Measurements from ENCODE around the gene SLC25A30.

The SLC25A30 gene

DNA sequence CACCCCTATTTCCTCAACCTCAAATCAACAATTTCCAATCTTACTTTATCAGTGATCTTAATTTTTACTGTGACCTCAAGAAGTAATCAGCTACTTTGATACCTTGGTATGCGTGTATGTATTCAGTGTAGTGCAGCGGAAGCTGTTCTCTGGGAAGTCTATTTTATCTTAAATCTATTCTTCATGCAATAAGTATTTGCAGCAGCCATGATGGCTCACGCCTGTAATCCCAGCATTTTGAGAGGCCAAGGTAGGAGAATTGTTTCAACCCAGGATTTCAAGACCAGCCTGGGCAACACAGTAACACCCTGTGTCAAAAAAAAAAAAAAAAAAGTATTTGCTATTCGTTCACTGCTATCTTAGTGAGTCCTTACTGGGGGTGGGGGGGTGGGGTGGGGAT, 6.5 kb downstream of the SLC25A30 start:
- no peak overlapping the region for H3K4me3 ChIP-seq (ENCODE audit: low read length)
- no peak overlapping the region for H2AFZ ChIP-seq (ENCODE audit: low read depth, low read length)
- no peak overlapping the region for H3K27ac ChIP-seq (ENCODE audit: low read length)
- H3K4me2 ChIP-seq (ENCODE audit: low read length) = no peak overlapping the region
- H3K9me3 ChIP-seq (ENCODE audit: insufficient read depth, low read length) = no peaks in the 10 kb centered on the region
- TF ChIP-seq, protein P1, sequence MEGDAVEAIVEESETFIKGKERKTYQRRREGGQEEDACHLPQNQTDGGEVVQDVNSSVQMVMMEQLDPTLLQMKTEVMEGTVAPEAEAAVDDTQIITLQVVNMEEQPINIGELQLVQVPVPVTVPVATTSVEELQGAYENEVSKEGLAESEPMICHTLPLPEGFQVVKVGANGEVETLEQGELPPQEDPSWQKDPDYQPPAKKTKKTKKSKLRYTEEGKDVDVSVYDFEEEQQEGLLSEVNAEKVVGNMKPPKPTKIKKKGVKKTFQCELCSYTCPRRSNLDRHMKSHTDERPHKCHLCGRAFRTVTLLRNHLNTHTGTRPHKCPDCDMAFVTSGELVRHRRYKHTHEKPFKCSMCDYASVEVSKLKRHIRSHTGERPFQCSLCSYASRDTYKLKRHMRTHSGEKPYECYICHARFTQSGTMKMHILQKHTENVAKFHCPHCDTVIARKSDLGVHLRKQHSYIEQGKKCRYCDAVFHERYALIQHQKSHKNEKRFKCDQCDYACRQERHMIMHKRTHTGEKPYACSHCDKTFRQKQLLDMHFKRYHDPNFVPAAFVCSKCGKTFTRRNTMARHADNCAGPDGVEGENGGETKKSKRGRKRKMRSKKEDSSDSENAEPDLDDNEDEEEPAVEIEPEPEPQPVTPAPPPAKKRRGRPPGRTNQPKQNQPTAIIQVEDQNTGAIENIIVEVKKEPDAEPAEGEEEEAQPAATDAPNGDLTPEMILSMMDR (IDR thresholded peaks at IDR 0.05; ENCODE audit: low read depth, low read length) = no peak
- no peak for TF ChIP-seq EZH2phosphoT487 (IDR thresholded peaks at IDR 0.05; ENCODE audit: low read depth)
- H3K36me3 ChIP-seq (replicated peaks; ENCODE audit: low read depth, low read length) = peaks cover 20% of the 10 kb centered on the region
- no peaks in the 10 kb centered on the region for H4K20me1 ChIP-seq (ENCODE audit: insufficient read depth, low read length)
- H3K9ac ChIP-seq (ENCODE audit: low read length) = no peak overlapping the region
- no peaks in the 10 kb centered on the region for H3K27me3 ChIP-seq (ENCODE audit: low read depth, low read length)
- H3K79me2 ChIP-seq (ENCODE audit: low read length) = peaks cover 19% of the 10 kb centered on the region
- peaks cover 3% of the 10 kb centered on the region; the same call in 1 of the 2 replicates for H3K4me1 ChIP-seq (ENCODE audit: low read length)

DNA sequence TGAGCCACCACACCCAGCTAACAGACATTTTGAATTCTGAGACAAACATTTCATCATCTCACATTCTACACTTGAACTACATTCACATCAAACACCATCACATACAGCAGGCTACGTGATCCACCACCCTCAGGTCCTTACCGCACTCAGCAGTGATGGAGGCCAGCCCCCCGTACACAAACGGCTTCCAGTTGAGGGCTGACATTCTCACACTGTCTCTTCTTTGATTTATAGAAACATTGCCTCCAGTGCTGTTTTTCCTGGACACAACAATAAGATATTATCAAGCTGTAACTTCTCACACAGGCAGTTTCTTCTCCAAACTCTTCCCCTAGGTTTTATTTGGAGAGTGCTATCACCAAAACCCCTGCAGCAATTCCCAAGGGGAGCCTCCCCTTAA, 7.0 kb downstream of the SLC25A30 start:
- Histone ChIP-seq H3K36me3 (replicated peaks; ENCODE audit: low read depth, low read length) (peaks cover 24% of the 10 kb centered on the region), H3K9me3 (ENCODE audit: insufficient read depth, low read length) (no peaks in the 10 kb centered on the region), H3K79me2 (ENCODE audit: low read length) (peaks cover 15% of the 10 kb centered on the region), H3K27ac (ENCODE audit: low read length) (no peak overlapping the region), H3K9ac (ENCODE audit: low read length) (no peak overlapping the region), H3K27me3 (ENCODE audit: low read depth, low read length) (no peaks in the 10 kb centered on the region), H3K4me1 (ENCODE audit: low read length) (no peaks in the 10 kb centered on the region), H4K20me1 (ENCODE audit: insufficient read depth, low read length) (no peaks in the 10 kb centered on the region), H3K4me2 (ENCODE audit: low read length) (no peak overlapping the region), H2AFZ (ENCODE audit: low read depth, low read length) (no peak overlapping the region), H3K4me3 (ENCODE audit: low read length) (no peak overlapping the region)
- TF ChIP-seq, protein P1 (IDR thresholded peaks at IDR 0.05; ENCODE audit: low read depth, low read length) = no peak
- TF ChIP-seq EZH2phosphoT487 (IDR thresholded peaks at IDR 0.05; ENCODE audit: low read depth) = no peak

DNA sequence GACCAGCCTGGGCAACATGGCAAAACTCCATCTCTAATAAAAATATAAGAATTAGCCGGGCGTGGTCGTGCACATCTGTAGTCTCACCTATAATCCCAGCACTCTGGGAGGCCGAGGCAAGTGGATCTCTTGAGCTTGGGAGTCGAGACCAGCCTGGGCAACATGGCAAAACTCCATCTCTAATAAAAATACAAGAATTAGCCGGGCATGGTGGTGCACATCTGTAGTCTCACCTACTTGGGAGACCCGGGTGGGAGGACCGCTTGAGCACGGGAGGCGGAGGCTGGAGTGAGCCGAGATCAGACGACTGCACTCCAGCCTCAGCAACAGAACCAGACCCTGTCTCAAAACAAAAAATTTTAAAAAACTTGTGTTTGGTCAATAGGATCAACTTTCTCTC, 7.7 kb downstream of the SLC25A30 start:
- peaks cover 28% of the 10 kb centered on the region for H3K36me3 ChIP-seq (replicated peaks; ENCODE audit: low read depth, low read length)
- no peaks in the 10 kb centered on the region for H3K27me3 ChIP-seq (ENCODE audit: low read depth, low read length)
- H3K9ac ChIP-seq (ENCODE audit: low read length) = no peak overlapping the region
- no peaks in the 10 kb centered on the region for H3K9me3 ChIP-seq (ENCODE audit: insufficient read depth, low read length)
- no peak overlapping the region for H2AFZ ChIP-seq (ENCODE audit: low read depth, low read length)
- peaks cover 15% of the 10 kb centered on the region for H3K79me2 ChIP-seq (ENCODE audit: low read length)
- H3K4me1 ChIP-seq (ENCODE audit: low read length) = no peaks in the 10 kb centered on the region
- no peak overlapping the region for H3K4me3 ChIP-seq (ENCODE audit: low read length)
- TF ChIP-seq EZH2phosphoT487 (IDR thresholded peaks at IDR 0.05; ENCODE audit: low read depth) = no peak
- TF ChIP-seq, protein P1 (IDR thresholded peaks at IDR 0.05; ENCODE audit: low read depth, low read length) = no peak
- H4K20me1 ChIP-seq (ENCODE audit: insufficient read depth, low read length) = no peaks in the 10 kb centered on the region
- H3K4me2 ChIP-seq (ENCODE audit: low read length) = no peak overlapping the region
- H3K27ac ChIP-seq (ENCODE audit: low read length) = no peak overlapping the region

DNA sequence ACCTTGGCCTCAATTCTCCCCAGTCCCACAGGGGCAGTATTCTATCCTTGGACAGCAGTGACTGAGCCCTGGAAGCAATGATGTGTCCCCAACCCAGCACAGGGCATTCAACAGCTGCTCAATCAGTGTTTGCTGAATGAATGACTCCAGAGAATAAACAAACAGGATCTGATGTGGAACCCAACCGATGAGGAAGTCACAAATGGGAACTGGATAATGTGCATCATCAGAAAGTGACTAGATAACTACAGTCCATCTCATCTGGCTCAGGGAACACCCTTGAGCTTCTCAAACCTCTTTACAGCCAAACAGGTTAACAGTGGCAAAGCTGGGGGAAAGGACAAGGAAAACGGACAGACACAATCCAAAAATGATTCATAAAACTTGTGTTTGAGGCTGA, 8.2 kb downstream of the SLC25A30 start:
- Histone ChIP-seq H3K79me2 (ENCODE audit: low read length) (peaks cover 13% of the 10 kb centered on the region), H3K4me1 (ENCODE audit: low read length) (no peaks in the 10 kb centered on the region), H3K27ac (ENCODE audit: low read length) (no peak overlapping the region), H3K27me3 (ENCODE audit: low read depth, low read length) (no peaks in the 10 kb centered on the region), H4K20me1 (ENCODE audit: insufficient read depth, low read length) (no peaks in the 10 kb centered on the region), H2AFZ (ENCODE audit: low read depth, low read length) (no peak overlapping the region), H3K4me3 (ENCODE audit: low read length) (no peak overlapping the region), H3K9me3 (ENCODE audit: insufficient read depth, low read length) (no peaks in the 10 kb centered on the region), H3K9ac (ENCODE audit: low read length) (no peak overlapping the region), H3K4me2 (ENCODE audit: low read length) (no peak overlapping the region), H3K36me3 (replicated peaks; ENCODE audit: low read depth, low read length) (peaks cover 32% of the 10 kb centered on the region)
- TF ChIP-seq, protein P1 (IDR thresholded peaks at IDR 0.05; ENCODE audit: low read depth, low read length) = no peak
- TF ChIP-seq EZH2phosphoT487 (IDR thresholded peaks at IDR 0.05; ENCODE audit: low read depth) = no peak
